T-cell (primary cell): ENCODE results near the gene REEP3. TPM values are rescaled to one million over a fixed set of nuclear protein-coding genes. Genes with fewer than 3 reads are reported as not detected.

Experiments
- ATAC-seq, 4 experiments: fragments of 200-7000 bp in 3 of 4; fragments of 150-1000 bp in 1 of 4; cut with Tn5 transposase; replicated peaks in 1 of 4; 1 replicate in 3 of 4; 2 replicates in 1 of 4; pipeline ENCODE4 v1.10.0; 2021; ENCODE audit warnings: moderate library complexity in 3 of 4, mild to moderate bottlenecking in 2 of 4, moderate number of reproducible peaks in 1 of 4
- CTCF ChIA-PET, 2 donors: fragments of 300-600 bp; sonication (Branson Sonifier 250); formaldehyde crosslinking; loops; one replicate each; lab custom pipeline; 2022; ENCODE audit warnings: antibody characterized with exemption in 2 of 2; lab: Charles Lee
- POLR2A ChIA-PET, 2 donors: fragments of 300-600 bp; sonication (Branson Sonifier 250); formaldehyde crosslinking; loops; one replicate each; lab custom pipeline; 2022; ENCODE audit warnings: antibody characterized with exemption in 2 of 2; lab: Charles Lee
- DNase-seq, 35 experiments: peaks; one replicate each; pipeline versions ENCODE4 v3.0.0 to v3.0.0-alpha.2; 2013 to 2023
- H3K27ac ChIP-seq: one replicate; pipeline ENCODE4 v1.5.1; 2013; ENCODE audit warnings: low read length
- H3K27me3 ChIP-seq, 2 experiments: replicated peaks in 1 of 2; 1 replicate in 1 of 2; 2 replicates in 1 of 2; pipeline versions ENCODE4 v1.6.1 to v1.7.0; 2013; ENCODE audit warnings: low read length in 1 of 2, mixed read lengths in 1 of 2; ENCODE audit not compliant: control insufficient read depth in 2 of 2, insufficient read depth in 2 of 2; ENCODE audit errors: extremely low read depth in 1 of 2
- H3K36me3 ChIP-seq, 2 donors: 1 replicate in 1 of 2; 2 replicates in 1 of 2; pipeline versions ENCODE4 v1.6.1 to v1.7.0; 2013; ENCODE audit warnings: low read length in 1 of 2; ENCODE audit not compliant: control insufficient read depth in 2 of 2, insufficient read depth in 1 of 2; ENCODE audit errors: extremely low read depth in 1 of 2
- H3K4me1 ChIP-seq, 2 experiments: 1 replicate in 1 of 2; 2 replicates in 1 of 2; pipeline versions ENCODE4 v1.6.1 to v1.7.0; 2013; ENCODE audit warnings: low read length in 2 of 2, mixed read lengths in 1 of 2; ENCODE audit not compliant: insufficient read depth in 2 of 2, control insufficient read depth in 1 of 2; ENCODE audit errors: extremely low read depth in 1 of 2
- H3K4me3 ChIP-seq, 2 donors: 1 replicate in 1 of 2; 2 replicates in 1 of 2; pipeline versions ENCODE4 v1.5.1 to v1.7.0; 2013; ENCODE audit warnings: mild to moderate bottlenecking in 2 of 2, low read length in 1 of 2, moderate library complexity in 1 of 2; ENCODE audit not compliant: control insufficient read depth in 1 of 2; ENCODE audit errors: extremely low read depth in 1 of 2
- H3K9me3 ChIP-seq: 2 replicates; pipeline ENCODE4 v1.7.0; 2013
- H3K27ac Mint-ChIP-seq, 2 donors: one replicate each; pipeline ENCODE4 v1.8.0; 2020 to 2021; ENCODE audit warnings: mild to moderate bottlenecking in 2 of 2, mixed read lengths in 2 of 2
- H3K27me3 Mint-ChIP-seq, 2 donors: one replicate each; pipeline ENCODE4 v1.8.0; 2021 to 2022; ENCODE audit warnings: mixed read lengths in 2 of 2
- H3K36me3 Mint-ChIP-seq: one replicate; pipeline ENCODE4 v1.8.0; 2021; ENCODE audit warnings: mixed read lengths
- H3K4me1 Mint-ChIP-seq, 3 donors: one replicate each; pipeline ENCODE4 v1.8.0; 2020 to 2022; ENCODE audit warnings: mixed read lengths in 3 of 3, mild to moderate bottlenecking in 1 of 3
- H3K4me3 Mint-ChIP-seq, 3 donors: one replicate each; pipeline ENCODE4 v1.8.0; 2020 to 2022; ENCODE audit warnings: mild to moderate bottlenecking in 3 of 3, mixed read lengths in 3 of 3, moderate library complexity in 3 of 3
- H3K9me3 Mint-ChIP-seq, 3 donors: one replicate each; pipeline ENCODE4 v1.8.0; 2020 to 2022; ENCODE audit warnings: mixed read lengths in 3 of 3
- WGBS: methylation state at CpG from one replicate; pipeline ENCODE4 v1.1.5; 2013; ENCODE audit warnings: missing lambda C conversion rate; ENCODE audit not compliant: insufficient coverage; 5-methylcytosine and 5-hydroxymethylcytosine counted together
- total RNA-seq, 35 experiments: library from RNA in 6 of 35; stranded (reverse) in 6 of 35; fragments of 120-200 nt in 1 of 35; gene quantifications; one replicate each; pipeline versions ENCODE4 v1.2.1 to v1.2.4 and lab custom pipeline; 2013 to 2026

Gene REEP3
- total RNA-seq, 5 donors from 2014 or later (not counting 1 experiment from before 2014, with no cell fraction given) = 7.9 to 16.2 (median 9.9) TPM

DNA sequence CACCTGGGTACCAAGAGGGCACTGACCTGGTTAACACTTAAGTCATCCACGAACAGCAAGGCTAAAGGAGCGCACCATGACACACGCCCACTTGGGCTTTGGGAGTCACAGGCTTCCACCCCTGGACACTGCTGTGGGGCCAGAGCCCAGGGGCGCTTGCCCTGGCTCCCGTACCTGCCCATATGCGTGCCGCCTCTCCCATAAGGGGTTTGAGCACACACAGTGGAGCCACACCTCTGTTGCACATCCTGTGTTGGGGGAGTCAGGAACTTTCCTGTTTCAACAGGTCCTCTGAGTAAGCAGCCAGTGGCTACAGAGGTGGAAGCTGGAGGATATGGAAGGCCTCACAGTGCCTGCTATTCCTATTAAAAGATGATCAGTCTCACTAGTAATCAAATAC lies 152.0 kb downstream of the REEP3 start:
- DNase-seq = no peak
- peaks cover 0 to 5% of the 10 kb centered on the region in 2 experiments for H3K27me3 ChIP-seq
- no peaks in the 10 kb centered on the region for H3K4me1 Mint-ChIP-seq

DNA sequence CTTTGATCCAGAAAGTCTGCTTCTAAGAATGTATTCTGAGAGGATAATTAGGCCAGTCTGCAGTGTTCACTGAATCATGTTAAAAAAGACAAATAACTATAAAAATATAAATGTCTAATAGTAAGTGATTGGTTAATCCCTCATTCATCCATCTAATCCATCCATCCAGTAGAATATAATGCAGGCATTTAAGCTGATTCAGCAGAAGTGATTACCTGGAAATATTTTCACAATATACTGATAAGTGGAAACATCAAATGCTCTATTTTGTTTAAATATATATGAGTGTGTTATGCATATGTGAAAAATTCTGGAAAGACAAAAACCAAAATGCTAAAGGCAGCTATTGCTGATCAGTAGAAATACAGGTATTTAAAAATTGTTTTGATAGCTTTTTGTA lies 152.6 kb downstream of the REEP3 start:
- Histone ChIP-seq H3K27ac (no peak overlapping the region), H3K9me3 (no peaks in the 10 kb centered on the region), H3K27me3 (peaks cover 0 to 5% of the 10 kb centered on the region in 2 experiments), H3K4me3 (no peak overlapping the region), H3K36me3 (no peaks in the 10 kb centered on the region), H3K4me1 (no peaks in the 10 kb centered on the region)
- Mint-ChIP-seq H3K27ac (no peak overlapping the region), H3K36me3 (no peaks in the 10 kb centered on the region), H3K9me3 (no peaks in the 10 kb centered on the region), H3K4me3 (no peak overlapping the region), H3K27me3 (peaks cover 0 to 4% of the 10 kb centered on the region in 2 donors), H3K4me1 (no peaks in the 10 kb centered on the region)
- ATAC-seq = no peak
- CTCF ChIA-PET = interaction anchor here in 1 of 2 donors (0.5 kb wide), 1 partner anchor 497 kb away, joined by 3 read pairs; no protein-coding TSS in a partner anchor
- POLR2A ChIA-PET = no interaction called here
- DNase-seq = no peak

More for the DNA sequence above, 152.0 kb downstream of the REEP3 start:
- no peaks in the 10 kb centered on the region for H3K4me1 ChIP-seq
- POLR2A ChIA-PET = no interaction called here
- no peak overlapping the region for H3K27ac ChIP-seq
- Mint-ChIP-seq H3K27ac (no peak overlapping the region), H3K9me3 (no peaks in the 10 kb centered on the region), H3K4me3 (no peak overlapping the region), H3K27me3 (peaks cover 0 to 2% of the 10 kb centered on the region in 2 donors), H3K36me3 (no peaks in the 10 kb centered on the region)
- CTCF ChIA-PET = no interaction called here
- H3K9me3 ChIP-seq = no peaks in the 10 kb centered on the region
- no peak for ATAC-seq
- WGBS = 92% methylated on average over 6 of the region's 7 CpGs
- no peaks in the 10 kb centered on the region for H3K36me3 ChIP-seq
- no peak overlapping the region for H3K4me3 ChIP-seq

Other genes starting within 250 kb of the REEP3 start
- gene JMJD1C, start 55.4 kb upstream of the REEP3 start, total RNA-seq = 100 to 1,000 TPM in 2 of 5 donors, 10 to 100 TPM in 3; 84.1 to 193 (median 92.6) TPM